ENCODE data around the gene WNT7B.

The WNT7B gene

GRCh38 chr22:46010207-46010867, 33.4 kb upstream of the WNT7B start:
- Histone ChIP-seq H3K36me3 (replicated peaks; ENCODE audit: insufficient read depth, low read length) (no peaks in the 10 kb centered on the region), H3K79me2 (ENCODE audit: low read length) (no peaks in the 10 kb centered on the region), H3K9me3 (replicated peaks; ENCODE audit: insufficient read depth, low read length) (no peaks in the 10 kb centered on the region), H4K20me1 (ENCODE audit: insufficient read depth, low read length) (no peaks in the 10 kb centered on the region), H3F3A (ENCODE audit: insufficient read depth, low read length) (peaks cover 10% of the 10 kb centered on the region), H3K9me2 (replicated peaks; ENCODE audit: insufficient read depth, low read length) (no peaks in the 10 kb centered on the region), H3K4me3 (ENCODE audit: low read length) (no peak overlapping the region), H3K27ac (ENCODE audit: low read length) (no peak overlapping the region), H2AFZ (ENCODE audit: low read length) (no peak overlapping the region), H3K4me1 (ENCODE audit: low read length) (0 out of 2 replicates have a peak, but pooled peaks cover 8% of the 10 kb centered on the region), H3K4me2 (ENCODE audit: low read depth, low read length) (no peak overlapping the region), H3K27me3 (replicated peaks; ENCODE audit: insufficient read depth, low read length) (0 out of 2 replicates have a peak, but pooled peaks cover 2% of the 10 kb centered on the region), H3K9ac (ENCODE audit: low read length) (no peak overlapping the region)
- peak; percentile 4 for DNase-seq
- TF ChIP-seq EZH2phosphoT487 (IDR thresholded peaks at IDR 0.05; ENCODE audit: low read length), result no peak
- no peak for TF ChIP-seq EZH2 (optimal IDR thresholded peaks at IDR 0.05; ENCODE audit: low read depth, low read length)
- TF ChIP-seq, protein P1, sequence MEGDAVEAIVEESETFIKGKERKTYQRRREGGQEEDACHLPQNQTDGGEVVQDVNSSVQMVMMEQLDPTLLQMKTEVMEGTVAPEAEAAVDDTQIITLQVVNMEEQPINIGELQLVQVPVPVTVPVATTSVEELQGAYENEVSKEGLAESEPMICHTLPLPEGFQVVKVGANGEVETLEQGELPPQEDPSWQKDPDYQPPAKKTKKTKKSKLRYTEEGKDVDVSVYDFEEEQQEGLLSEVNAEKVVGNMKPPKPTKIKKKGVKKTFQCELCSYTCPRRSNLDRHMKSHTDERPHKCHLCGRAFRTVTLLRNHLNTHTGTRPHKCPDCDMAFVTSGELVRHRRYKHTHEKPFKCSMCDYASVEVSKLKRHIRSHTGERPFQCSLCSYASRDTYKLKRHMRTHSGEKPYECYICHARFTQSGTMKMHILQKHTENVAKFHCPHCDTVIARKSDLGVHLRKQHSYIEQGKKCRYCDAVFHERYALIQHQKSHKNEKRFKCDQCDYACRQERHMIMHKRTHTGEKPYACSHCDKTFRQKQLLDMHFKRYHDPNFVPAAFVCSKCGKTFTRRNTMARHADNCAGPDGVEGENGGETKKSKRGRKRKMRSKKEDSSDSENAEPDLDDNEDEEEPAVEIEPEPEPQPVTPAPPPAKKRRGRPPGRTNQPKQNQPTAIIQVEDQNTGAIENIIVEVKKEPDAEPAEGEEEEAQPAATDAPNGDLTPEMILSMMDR (IDR thresholded peaks at IDR 0.05; ENCODE audit: low read length), result no peak

- Histone ChIP-seq H3K4me2 (ENCODE audit: low read depth, low read length) (no peak overlapping the region), H3K9me2 (replicated peaks; ENCODE audit: insufficient read depth, low read length) (no peaks in the 10 kb centered on the region), H3K27ac (ENCODE audit: low read length) (no peak overlapping the region), H3K4me3 (ENCODE audit: low read length) (no peak overlapping the region), H3K27me3 (replicated peaks; ENCODE audit: insufficient read depth, low read length) (0 out of 2 replicates have a peak, but pooled peaks cover 3% of the 10 kb centered on the region), H3K79me2 (ENCODE audit: low read length) (no peaks in the 10 kb centered on the region), H3K4me1 (ENCODE audit: low read length) (0 out of 2 replicates have a peak, but pooled peaks cover 8% of the 10 kb centered on the region), H3K9ac (ENCODE audit: low read length) (no peak overlapping the region), H3K36me3 (replicated peaks; ENCODE audit: insufficient read depth, low read length) (no peaks in the 10 kb centered on the region), H3F3A (ENCODE audit: insufficient read depth, low read length) (peaks cover 10% of the 10 kb centered on the region; the same call in 1 of the 2 replicates), H2AFZ (ENCODE audit: low read length) (no peak overlapping the region), H4K20me1 (ENCODE audit: insufficient read depth, low read length) (no peaks in the 10 kb centered on the region), H3K9me3 (replicated peaks; ENCODE audit: insufficient read depth, low read length) (no peaks in the 10 kb centered on the region)
- TF ChIP-seq EZH2phosphoT487 (IDR thresholded peaks at IDR 0.05; ENCODE audit: low read length) (no peak), EZH2 (optimal IDR thresholded peaks at IDR 0.05; ENCODE audit: low read depth, low read length) (no peak)
- TF ChIP-seq, protein P1 (IDR thresholded peaks at IDR 0.05; ENCODE audit: low read length), result no peak
- peak; percentile 2 for DNase-seq
Measured at GRCh38 chr22:46009730-46010129, 32.8 kb upstream of the WNT7B start.

DNA sequence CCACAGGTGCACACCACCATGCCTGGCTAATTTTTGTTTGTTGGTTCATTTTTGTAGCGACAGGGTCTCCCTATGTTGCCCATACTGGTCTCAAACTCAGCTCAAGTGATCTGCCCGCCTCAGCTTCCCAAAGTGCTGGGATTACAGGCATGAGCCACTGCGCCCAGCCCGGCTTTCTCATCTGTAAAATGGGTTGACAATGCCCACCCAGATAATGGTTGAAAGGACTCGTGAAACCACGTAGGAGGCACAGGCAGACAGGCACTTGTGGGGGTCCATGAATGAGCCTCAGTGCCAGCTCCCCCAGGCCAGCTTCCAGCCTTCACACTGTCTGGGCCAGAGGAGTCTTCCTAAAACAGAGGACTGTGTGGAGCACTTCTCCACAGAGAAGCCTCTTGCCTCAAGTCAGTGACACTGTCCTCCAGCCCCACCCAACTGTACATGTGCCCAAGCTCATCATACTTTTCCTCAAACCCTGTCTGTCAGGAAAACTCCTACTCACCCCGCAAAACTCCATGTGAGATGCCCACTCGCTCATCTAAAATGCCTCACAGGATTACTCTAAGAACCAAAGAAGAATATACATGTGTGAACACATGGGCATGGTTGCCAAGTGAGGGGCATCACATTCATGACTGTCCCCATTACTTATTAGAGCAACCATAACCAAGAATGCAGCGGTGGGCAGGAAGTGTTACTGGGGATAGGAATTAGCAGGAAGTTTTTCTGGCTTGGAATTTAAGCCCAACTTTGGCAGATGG, 32.1 kb upstream of the WNT7B start:
- H3K4me1 ChIP-seq (ENCODE audit: low read length), result 0 out of 2 replicates have a peak, but pooled peaks cover 8% of the 10 kb centered on the region
- peaks cover 10% of the 10 kb centered on the region; the same call in 1 of the 2 replicates for H3F3A ChIP-seq (ENCODE audit: insufficient read depth, low read length)
- no peak overlapping the region for H3K4me3 ChIP-seq (ENCODE audit: low read length)
- H3K27ac ChIP-seq (ENCODE audit: low read length), result no peak overlapping the region
- no peak overlapping the region for H3K4me2 ChIP-seq (ENCODE audit: low read depth, low read length)
- no peaks in the 10 kb centered on the region for H3K36me3 ChIP-seq (replicated peaks; ENCODE audit: insufficient read depth, low read length)
- no peak overlapping the region for H3K9ac ChIP-seq (ENCODE audit: low read length)
- H4K20me1 ChIP-seq (ENCODE audit: insufficient read depth, low read length), result no peaks in the 10 kb centered on the region
- TF ChIP-seq EZH2 (optimal IDR thresholded peaks at IDR 0.05; ENCODE audit: low read depth, low read length) (no peak), EZH2phosphoT487 (IDR thresholded peaks at IDR 0.05; ENCODE audit: low read length) (no peak)
- TF ChIP-seq, protein P1 (IDR thresholded peaks at IDR 0.05; ENCODE audit: low read length), result no peak
- no peaks in the 10 kb centered on the region for H3K79me2 ChIP-seq (ENCODE audit: low read length)
- DNase-seq, result no peak
- H3K27me3 ChIP-seq (replicated peaks; ENCODE audit: insufficient read depth, low read length), result 0 out of 2 replicates have a peak, but pooled peaks cover 9% of the 10 kb centered on the region
- no peaks in the 10 kb centered on the region for H3K9me3 ChIP-seq (replicated peaks; ENCODE audit: insufficient read depth, low read length)
- H2AFZ ChIP-seq (ENCODE audit: low read length), result no peak overlapping the region
- no peaks in the 10 kb centered on the region for H3K9me2 ChIP-seq (replicated peaks; ENCODE audit: insufficient read depth, low read length)

All from MM.1S (cell line).